Liver (tissue), 9 donors: ENCODE measurements around the gene GZMM. TPM values are rescaled to one million over a fixed set of nuclear protein-coding genes. Genes with fewer than 3 reads are reported as not detected.

Experiments used
- DNase-seq: peaks from one replicate; pipeline ENCODE4 v3.0.0-alpha.2; 2017; ENCODE audit warnings: low spot score
- H3K27ac ChIP-seq, 2 donors: one replicate each; pipeline ENCODE4 v1.7.0; 2013; ENCODE audit warnings: inconsistent platforms in 2 of 2, low read length in 2 of 2, control low read depth in 1 of 2, low read depth in 1 of 2, mild to moderate bottlenecking in 1 of 2
- H3K27me3 ChIP-seq, 4 donors: one replicate each; pipeline versions ENCODE4 v1.6.1 to v1.7.0; 2013; ENCODE audit warnings: low read length in 3 of 4, inconsistent platforms in 1 of 4, mild to moderate bottlenecking in 1 of 4, moderate library complexity in 1 of 4; ENCODE audit not compliant: control insufficient read depth in 4 of 4, insufficient read depth in 4 of 4
- H3K36me3 ChIP-seq, 4 donors: one replicate each; pipeline versions ENCODE4 v1.6.1 to v1.7.0; 2013; ENCODE audit warnings: low read length in 3 of 4, mild to moderate bottlenecking in 3 of 4, low read depth in 1 of 4, moderate library complexity in 1 of 4; ENCODE audit not compliant: control insufficient read depth in 4 of 4, insufficient read depth in 3 of 4
- H3K4me1 ChIP-seq, 4 donors: one replicate each; pipeline versions ENCODE4 v1.6.1 to v1.7.0; 2013; ENCODE audit warnings: low read length in 3 of 4, mild to moderate bottlenecking in 3 of 4, moderate library complexity in 1 of 4; ENCODE audit not compliant: control insufficient read depth in 4 of 4, insufficient read depth in 4 of 4
- H3K4me3 ChIP-seq, 3 donors: one replicate each; pipeline versions ENCODE4 v1.6.1 to v1.7.0; 2013; ENCODE audit warnings: low read length in 3 of 3, control low read depth in 1 of 3, low read depth in 1 of 3, mild to moderate bottlenecking in 1 of 3
- H3K9ac ChIP-seq, 2 donors: one replicate each; pipeline ENCODE4 v1.7.0; 2013; ENCODE audit warnings: low read length in 2 of 2, mild to moderate bottlenecking in 2 of 2, moderate library complexity in 2 of 2, control low read depth in 1 of 2, low read depth in 1 of 2
- H3K9me3 ChIP-seq, 4 donors: one replicate each; pipeline versions ENCODE4 v1.6.1 to v1.7.0; 2013; ENCODE audit warnings: low read length in 3 of 4; ENCODE audit not compliant: control insufficient read depth in 4 of 4
- ATF3 ChIP-seq: IDR thresholded peaks from 2 replicates; pipeline ENCODE4 v1.6.1; 2016; ENCODE audit warnings: antibody characterized with exemption
- CTCF ChIP-seq: fragments of 150-350 bp; IDR thresholded peaks from 2 replicates; pipeline ENCODE4 v1.5.1; 2017; ENCODE audit warnings: improper control_type of control experiment, low read depth, low read length; ENCODE audit not compliant: missing input control
- EGR1 ChIP-seq, 2 donors: IDR thresholded peaks; 2 replicates each; pipeline ENCODE4 v1.6.1; 2016 to 2018; ENCODE audit warnings: antibody characterized with exemption in 2 of 2, low read depth in 2 of 2
- FOXA1 ChIP-seq: IDR thresholded peaks from 2 replicates; pipeline ENCODE4 v1.6.1; 2016; ENCODE audit warnings: antibody characterized with exemption
- FOXA2 ChIP-seq: IDR thresholded peaks from 2 replicates; pipeline ENCODE4 v1.6.1; 2016; ENCODE audit warnings: antibody characterized with exemption
- GABPA ChIP-seq, 2 donors: IDR thresholded peaks in 1 of 2; conservative IDR thresholded peaks in 1 of 2; 2 replicates each; pipeline ENCODE4 v1.6.1; 2016; ENCODE audit warnings: antibody characterized with exemption in 2 of 2, mild to moderate bottlenecking in 1 of 2, moderate library complexity in 1 of 2
- HNF4A ChIP-seq, 2 donors: conservative IDR thresholded peaks; 2 replicates each; pipeline ENCODE4 v1.6.1; 2016; ENCODE audit warnings: antibody characterized with exemption in 2 of 2, mild to moderate bottlenecking in 2 of 2
- HNF4G ChIP-seq: IDR thresholded peaks from 2 replicates; pipeline ENCODE4 v1.6.1; 2016; ENCODE audit warnings: antibody characterized with exemption
- JUND ChIP-seq, 2 donors: IDR thresholded peaks; 2 replicates each; pipeline ENCODE4 v1.6.1; 2016; ENCODE audit warnings: antibody characterized with exemption in 2 of 2
- MAX ChIP-seq: IDR thresholded peaks from 2 replicates; pipeline ENCODE4 v1.6.1; 2016; ENCODE audit warnings: antibody characterized with exemption
- RAD21 ChIP-seq, 2 donors: IDR thresholded peaks; 2 replicates each; pipeline ENCODE4 v1.6.1; 2016; ENCODE audit warnings: antibody characterized with exemption in 2 of 2, mild to moderate bottlenecking in 2 of 2
- REST ChIP-seq: IDR thresholded peaks from 2 replicates; pipeline ENCODE4 v1.6.1; 2016; ENCODE audit warnings: antibody characterized with exemption, mild to moderate bottlenecking
- RXRA ChIP-seq, 2 donors: IDR thresholded peaks; 2 replicates each; pipeline ENCODE4 v1.6.1; 2017 to 2018; ENCODE audit warnings: antibody characterized with exemption in 2 of 2, mild to moderate bottlenecking in 1 of 2
- TAF1 ChIP-seq: conservative IDR thresholded peaks from 2 replicates; pipeline ENCODE4 v1.6.1; 2016; ENCODE audit warnings: antibody characterized with exemption, mild to moderate bottlenecking
- YY1 ChIP-seq: IDR thresholded peaks from 2 replicates; pipeline ENCODE4 v1.6.1; 2016; ENCODE audit warnings: antibody characterized with exemption, mild to moderate bottlenecking
- ZBTB33 ChIP-seq: IDR thresholded peaks from 2 replicates; pipeline ENCODE4 v1.6.1; 2016; ENCODE audit warnings: antibody characterized with exemption
- WGBS: extraction: QIAGEN DNeasy Blood & Tissue Kit; methylation state at CpG from one replicate; pipeline ENCODE4 v1.1.7; 2013; 5-methylcytosine and 5-hydroxymethylcytosine counted together
- polyA plus RNA-seq, 2 donors: library from polyadenylated mRNA; stranded (reverse) in 1 of 2; unstranded in 1 of 2; fragments of 200-250 nt in 1 of 2; fragments of >200 nt in 1 of 2; fragmentation: Nextera tagmentation in 1 of 2; extraction: Ambion mirVana in 1 of 2; gene quantifications; one replicate each; pipeline versions ENCODE4 v1.2.1 to v1.2.3, GENCODE V29; 2013 to 2015
- total RNA-seq, 2 donors: library from RNA; depleted of rRNA; stranded (reverse); fragments of >200 nt; gene quantifications; one replicate each; pipeline ENCODE4 v1.2.3, GENCODE V29; 2014
- donor health status: healthy.
- donor health status: healthy.
- donor health status: healthy.
- donor health status: healthy.
- donor health status: healthy.

Gene GZMM
- total and polyA plus RNA-seq, 4 donors, result 0.28 to 1.3 (median 1.1) TPM

- no peaks in the 10 kb centered on the region for H3K27me3 ChIP-seq
- no peak overlapping the region for H3K4me3 ChIP-seq
- no peak for DNase-seq
- no peak overlapping the region for H3K9ac ChIP-seq
- peaks cover 3 to 11% (median 7%) of the 10 kb centered on the region in 4 donors for H3K4me1 ChIP-seq
- no peak for TF ChIP-seq FOXA2
- no peak for TF ChIP-seq MAX
- no peak for TF ChIP-seq HNF4A (conservative IDR thresholded peaks at IDR 0.05)
- no peak for TF ChIP-seq GABPA (IDR thresholded peaks at IDR 0.05 in 1 of 2, conservative IDR thresholded peaks at IDR 0.05 in 1 of 2)
- no peak for TF ChIP-seq CTCF
- WGBS, result 92% methylated on average over 30 of the region's 30 CpGs
- no peak overlapping the region for H3K27ac ChIP-seq
- H3K36me3 ChIP-seq, result peaks cover 6 to 36% (median 18%) of the 10 kb centered on the region in 4 donors
- H3K9me3 ChIP-seq, result no peaks in the 10 kb centered on the region
These were observed 4.3 kb upstream of the GZMM start for GRCh38 chr19:539429-540030.

- Histone ChIP-seq H3K36me3 (peaks cover 6 to 36% (median 18%) of the 10 kb centered on the region in 4 donors), H3K4me3 (no peak overlapping the region), H3K27me3 (no peaks in the 10 kb centered on the region), H3K27ac (no peak overlapping the region), H3K9me3 (no peaks in the 10 kb centered on the region), H3K4me1 (peaks cover 0 to under 1% (median 0%) of the 10 kb centered on the region in 4 donors), H3K9ac (no peak overlapping the region)
- WGBS, result 94% methylated on average over 51 of the region's 51 CpGs
- DNase-seq, result no peak
- TF ChIP-seq EGR1 (IDR thresholded peaks at IDR 0.05; ENCODE audit: low read depth in 2 of 2) (no peak), HNF4G (no peak), RAD21 (IDR thresholded peaks at IDR 0.05) (no peak)
These were observed 2.8 kb upstream of the GZMM start for GRCh38 chr19:540867-541637.

- DNase-seq, result no peak
- TF ChIP-seq ZBTB33, result no peak
- no peak for TF ChIP-seq MAX
- no peak for TF ChIP-seq RXRA (IDR thresholded peaks at IDR 0.05)
- no peak for TF ChIP-seq TAF1
- TF ChIP-seq YY1, result no peak
- TF ChIP-seq FOXA2, result no peak
- TF ChIP-seq ATF3, result no peak
- no peak for TF ChIP-seq HNF4G
- no peak for TF ChIP-seq FOXA1
- no peak for TF ChIP-seq REST
- TF ChIP-seq EGR1 (IDR thresholded peaks at IDR 0.05; ENCODE audit: low read depth in 2 of 2), result no peak
- TF ChIP-seq GABPA (IDR thresholded peaks at IDR 0.05 in 1 of 2, conservative IDR thresholded peaks at IDR 0.05 in 1 of 2), result no peak
- TF ChIP-seq RAD21 (IDR thresholded peaks at IDR 0.05), result no peak
- TF ChIP-seq JUND (IDR thresholded peaks at IDR 0.05), result no peak
- no peak for TF ChIP-seq HNF4A (conservative IDR thresholded peaks at IDR 0.05)
- WGBS, result 92% methylated on average over 26 of the region's 26 CpGs
- Histone ChIP-seq H3K9me3 (no peaks in the 10 kb centered on the region), H3K4me3 (no peak overlapping the region), H3K4me1 (no peaks in the 10 kb centered on the region), H3K27ac (no peak overlapping the region), H3K9ac (no peak overlapping the region), H3K27me3 (no peaks in the 10 kb centered on the region), H3K36me3 (peaks cover 6 to 34% (median 13%) of the 10 kb centered on the region in 4 donors)
These were observed 2.2 kb upstream of the GZMM start for GRCh38 chr19:541699-542098.
